Astrocyte (in vitro differentiated cells and primary cell): ENCODE results near the gene STMN1. TPM values are rescaled to one million over a fixed set of nuclear protein-coding genes. Genes with fewer than 3 reads are reported as not detected.
A peak's percentile ranks its signal among the peaks of the same experiment; 100 is the strongest.

Experiments
- DNase-seq: peaks from one replicate; pipeline ENCODE4 v3.0.0-alpha.2; 2010; ENCODE audit warnings: low read depth
- FAIRE-seq: peaks from 2 replicates; lab custom pipeline; 2011; peaks lifted over from hg19 to GRCh38; lab: Jason Lieb, UNC
- H2AFZ ChIP-seq: 2 replicates; pipeline ENCODE4 v1.6.0; 2012; ENCODE audit warnings: low read depth, low read length, inconsistent platforms
- H3K27ac ChIP-seq: 2 replicates; pipeline ENCODE4 v1.5.1; 2011; ENCODE audit warnings: low read depth, low read length, inconsistent platforms
- H3K27me3 ChIP-seq: 2 replicates; pipeline ENCODE4 v1.6.0; 2011; ENCODE audit warnings: low read length, inconsistent platforms; ENCODE audit not compliant: insufficient read depth
- H3K36me3 ChIP-seq: 2 replicates; pipeline ENCODE4 v1.5.1; 2011; ENCODE audit warnings: low read length, inconsistent platforms; ENCODE audit not compliant: insufficient read depth
- H3K4me1 ChIP-seq: 2 replicates; pipeline ENCODE4 v1.5.1; 2011; ENCODE audit warnings: low read length, inconsistent platforms; ENCODE audit not compliant: insufficient read depth
- H3K4me2 ChIP-seq: 2 replicates; pipeline ENCODE4 v1.6.0; 2012; ENCODE audit warnings: low read length, inconsistent platforms
- H3K4me3 ChIP-seq: 2 replicates; pipeline ENCODE4 v1.5.1; 2011; ENCODE audit warnings: low read depth, mild to moderate bottlenecking, low read length, inconsistent platforms; ENCODE audit not compliant: insufficient read depth
- H3K79me2 ChIP-seq: 2 replicates; pipeline ENCODE4 v1.6.0; 2012; ENCODE audit warnings: mild to moderate bottlenecking, low read length, inconsistent platforms; ENCODE audit not compliant: insufficient read depth
- H3K9ac ChIP-seq: 2 replicates; pipeline ENCODE4 v1.6.0; 2012; ENCODE audit warnings: mild to moderate bottlenecking, low read length, inconsistent platforms
- H3K9me3 ChIP-seq: 2 replicates; pipeline ENCODE4 v1.5.1; 2012; ENCODE audit warnings: low read depth, mild to moderate bottlenecking, low read length, inconsistent platforms; ENCODE audit not compliant: insufficient read depth
- H4K20me1 ChIP-seq: 2 replicates; pipeline ENCODE4 v1.6.0; 2012; ENCODE audit warnings: low read length, inconsistent platforms; ENCODE audit not compliant: insufficient read depth
- H3K27ac Mint-ChIP-seq: one replicate; pipeline ENCODE4 v1.8.0; 2021; ENCODE audit warnings: mild to moderate bottlenecking, mixed read lengths; ENCODE audit not compliant: unreplicated experiment
- H3K27me3 Mint-ChIP-seq: one replicate; pipeline ENCODE4 v1.8.0; 2021; ENCODE audit warnings: low read depth, mixed read lengths; ENCODE audit not compliant: unreplicated experiment
- H3K36me3 Mint-ChIP-seq: one replicate; pipeline ENCODE4 v1.8.0; 2021; ENCODE audit warnings: low read depth, mixed read lengths; ENCODE audit not compliant: unreplicated experiment
- H3K4me1 Mint-ChIP-seq: one replicate; pipeline ENCODE4 v1.8.0; 2021; ENCODE audit warnings: low read depth, mixed read lengths; ENCODE audit not compliant: unreplicated experiment
- H3K4me3 Mint-ChIP-seq: one replicate; pipeline ENCODE4 v1.8.0; 2021; ENCODE audit warnings: mild to moderate bottlenecking, moderate library complexity, mixed read lengths; ENCODE audit not compliant: unreplicated experiment
- H3K9me3 Mint-ChIP-seq: one replicate; pipeline ENCODE4 v1.8.0; 2021; ENCODE audit warnings: mild to moderate bottlenecking, mixed read lengths; ENCODE audit not compliant: unreplicated experiment
- EZH2 ChIP-seq: IDR thresholded peaks from 2 replicates; pipeline ENCODE4 v1.6.1; 2012; ENCODE audit warnings: mild to moderate bottlenecking, low read length, inconsistent platforms; ENCODE audit not compliant: insufficient read depth
- total RNA-seq: library from RNA; stranded (reverse); gene quantifications from 2 replicates; pipeline ENCODE4 v1.2.1, GENCODE V29; 2021
- TF ChIP-seq, protein P1 (sequence below): IDR thresholded peaks from 2 replicates; pipeline ENCODE4 v1.5.1; 2011; ENCODE audit warnings: low read depth, mild to moderate bottlenecking, inconsistent platforms, low read length, moderate library complexity; ENCODE audit not compliant: insufficient read depth

The STMN1 gene
- total RNA-seq, 1 donor from 2014 or later, result 173 TPM

DNA sequence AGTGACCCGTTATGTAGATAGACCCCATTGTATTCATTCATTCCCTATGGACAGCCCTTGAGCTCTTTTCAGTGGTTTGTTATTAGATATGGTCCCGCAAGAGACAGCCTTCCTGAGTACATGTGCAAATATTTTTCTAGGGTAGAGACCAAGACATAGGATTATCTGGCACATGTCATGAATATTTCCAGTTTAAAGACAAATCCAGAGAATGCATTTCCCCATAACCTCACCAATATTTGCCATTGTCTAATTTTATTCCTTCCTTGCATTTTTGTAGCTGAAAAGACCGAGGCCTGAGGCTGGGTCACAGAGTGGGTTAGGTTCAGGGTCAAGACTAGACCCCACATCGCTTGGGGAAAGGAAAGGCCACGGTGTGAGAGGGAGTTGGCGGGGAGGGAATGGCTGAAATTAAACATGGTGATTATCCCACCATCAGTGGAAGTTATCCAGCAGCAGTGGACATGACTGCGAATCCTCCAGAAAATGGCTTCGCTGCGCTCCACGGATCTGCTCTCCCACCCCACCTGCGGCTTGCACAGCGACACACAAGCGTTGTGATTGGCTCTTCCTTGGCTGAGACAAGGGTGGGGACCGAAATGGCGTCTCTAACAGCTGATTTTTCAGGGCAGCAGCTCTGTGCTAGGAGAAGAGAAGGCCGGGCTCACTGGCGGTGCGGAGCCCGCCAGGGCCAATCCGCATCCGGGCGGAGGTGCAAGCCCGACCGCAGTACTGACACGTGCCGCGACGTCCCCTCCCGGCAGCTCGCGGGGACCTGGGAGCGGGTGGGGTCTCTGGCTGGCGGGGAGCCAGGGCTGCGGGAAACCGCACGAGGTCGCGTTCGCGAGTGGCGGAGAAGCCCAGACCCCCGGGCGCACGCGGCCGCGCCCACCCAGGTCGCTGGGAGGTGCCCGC is 16.1 kb upstream of the STMN1 start:
- Histone ChIP-seq H3K79me2 (no peaks in the 10 kb centered on the region), H3K4me3 (peak overlapping the region; percentile 57), H3K9me3 (no peaks in the 10 kb centered on the region), H3K4me1 (peaks cover 18% of the 10 kb centered on the region), H3K4me2 (peak overlapping the region; percentile 94), H2AFZ (peak overlapping the region; percentile 87), H4K20me1 (no peaks in the 10 kb centered on the region), H3K36me3 (no peaks in the 10 kb centered on the region), H3K27me3 (peaks cover 5% of the 10 kb centered on the region), H3K9ac (peak overlapping the region; percentile 67), H3K27ac (no peak overlapping the region)
- peaks cover 14% of the 10 kb centered on the region for H3K27me3 Mint-ChIP-seq
- peak overlapping the region; percentile 59 for H3K27ac Mint-ChIP-seq
- no peak for FAIRE-seq
- TF ChIP-seq, protein P1, sequence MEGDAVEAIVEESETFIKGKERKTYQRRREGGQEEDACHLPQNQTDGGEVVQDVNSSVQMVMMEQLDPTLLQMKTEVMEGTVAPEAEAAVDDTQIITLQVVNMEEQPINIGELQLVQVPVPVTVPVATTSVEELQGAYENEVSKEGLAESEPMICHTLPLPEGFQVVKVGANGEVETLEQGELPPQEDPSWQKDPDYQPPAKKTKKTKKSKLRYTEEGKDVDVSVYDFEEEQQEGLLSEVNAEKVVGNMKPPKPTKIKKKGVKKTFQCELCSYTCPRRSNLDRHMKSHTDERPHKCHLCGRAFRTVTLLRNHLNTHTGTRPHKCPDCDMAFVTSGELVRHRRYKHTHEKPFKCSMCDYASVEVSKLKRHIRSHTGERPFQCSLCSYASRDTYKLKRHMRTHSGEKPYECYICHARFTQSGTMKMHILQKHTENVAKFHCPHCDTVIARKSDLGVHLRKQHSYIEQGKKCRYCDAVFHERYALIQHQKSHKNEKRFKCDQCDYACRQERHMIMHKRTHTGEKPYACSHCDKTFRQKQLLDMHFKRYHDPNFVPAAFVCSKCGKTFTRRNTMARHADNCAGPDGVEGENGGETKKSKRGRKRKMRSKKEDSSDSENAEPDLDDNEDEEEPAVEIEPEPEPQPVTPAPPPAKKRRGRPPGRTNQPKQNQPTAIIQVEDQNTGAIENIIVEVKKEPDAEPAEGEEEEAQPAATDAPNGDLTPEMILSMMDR, result no peak
- no peak for TF ChIP-seq EZH2
- H3K36me3 Mint-ChIP-seq, result no peaks in the 10 kb centered on the region
- peaks cover 10% of the 10 kb centered on the region for H3K4me1 Mint-ChIP-seq
- H3K9me3 Mint-ChIP-seq, result no peaks in the 10 kb centered on the region
- peak; percentile 33 for DNase-seq
- H3K4me3 Mint-ChIP-seq, result peak overlapping the region; percentile 79

DNA sequence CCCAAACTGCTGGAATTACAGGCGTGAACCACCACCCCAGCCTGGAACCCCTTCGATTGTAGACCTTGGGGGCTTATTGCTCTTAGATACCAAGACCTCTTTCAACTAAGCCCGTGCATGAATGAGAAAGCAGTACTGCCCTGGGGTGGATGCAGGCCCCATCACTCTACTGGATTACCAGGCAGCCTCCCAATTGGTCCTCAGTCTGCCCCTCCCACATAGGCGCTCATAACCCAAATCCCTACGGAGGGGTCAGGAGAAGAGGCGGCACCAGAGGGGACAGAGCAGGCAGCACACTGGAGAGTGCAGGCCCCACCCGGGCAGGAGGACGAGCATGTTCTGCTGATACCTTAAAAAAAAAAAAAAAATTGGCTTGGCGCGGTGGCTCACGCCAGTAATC is 12.4 kb upstream of the STMN1 start:
- Histone ChIP-seq H3K9ac (no peak overlapping the region), H3K9me3 (no peaks in the 10 kb centered on the region), H3K4me1 (peaks cover 16% of the 10 kb centered on the region), H3K79me2 (no peaks in the 10 kb centered on the region), H2AFZ (no peak overlapping the region), H3K4me3 (no peak overlapping the region), H3K4me2 (no peak overlapping the region), H4K20me1 (no peaks in the 10 kb centered on the region), H3K36me3 (no peaks in the 10 kb centered on the region), H3K27ac (no peak overlapping the region), H3K27me3 (no peaks in the 10 kb centered on the region)
- H3K4me1 Mint-ChIP-seq, result peaks cover 19% of the 10 kb centered on the region
- H3K4me3 Mint-ChIP-seq, result no peak overlapping the region
- FAIRE-seq (no peak), DNase-seq (no peak)
- H3K9me3 Mint-ChIP-seq, result no peaks in the 10 kb centered on the region
- no peak overlapping the region for H3K27ac Mint-ChIP-seq
- H3K36me3 Mint-ChIP-seq, result no peaks in the 10 kb centered on the region
- H3K27me3 Mint-ChIP-seq, result peaks cover 14% of the 10 kb centered on the region
- TF ChIP-seq, protein P1, result no peak
- TF ChIP-seq EZH2, result no peak

DNA sequence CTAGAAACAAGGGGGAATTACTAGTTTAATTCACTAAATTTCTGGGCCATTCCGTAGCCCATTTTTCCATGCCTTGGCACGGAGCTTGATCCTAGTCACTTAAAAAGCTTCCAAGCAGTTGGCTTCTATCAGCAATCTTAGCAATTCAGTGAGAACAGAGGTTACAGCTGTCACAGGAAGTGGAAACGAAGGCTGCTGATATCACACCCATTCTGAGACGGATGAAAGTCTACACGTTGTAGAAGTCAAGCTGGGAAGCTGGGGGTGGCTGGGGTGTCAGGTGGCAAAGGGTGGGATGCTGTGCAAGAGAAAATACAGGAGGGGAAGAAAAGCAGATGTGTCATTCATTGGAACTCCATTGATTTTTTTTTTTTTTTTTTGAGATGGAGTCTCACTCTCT is 11.8 kb upstream of the STMN1 start:
- Histone ChIP-seq H3K9ac (no peak overlapping the region), H3K4me3 (no peak overlapping the region), H3K79me2 (no peaks in the 10 kb centered on the region), H2AFZ (no peak overlapping the region), H3K27ac (no peak overlapping the region), H3K9me3 (no peaks in the 10 kb centered on the region), H3K27me3 (no peaks in the 10 kb centered on the region), H3K4me2 (no peak overlapping the region), H3K4me1 (peaks cover 10% of the 10 kb centered on the region), H3K36me3 (no peaks in the 10 kb centered on the region), H4K20me1 (no peaks in the 10 kb centered on the region)
- H3K9me3 Mint-ChIP-seq, result no peaks in the 10 kb centered on the region
- no peaks in the 10 kb centered on the region for H3K36me3 Mint-ChIP-seq
- H3K27ac Mint-ChIP-seq, result peak overlapping the region; percentile 72
- no peak for DNase-seq
- peaks cover 10% of the 10 kb centered on the region for H3K27me3 Mint-ChIP-seq
- no peak for TF ChIP-seq EZH2
- TF ChIP-seq, protein P1, result no peak
- peaks cover 19% of the 10 kb centered on the region for H3K4me1 Mint-ChIP-seq
- no peak for FAIRE-seq
- no peak overlapping the region for H3K4me3 Mint-ChIP-seq
